ENCODE results near the gene ATMIN. TPM values are rescaled to one million over a fixed set of nuclear protein-coding genes. Genes with fewer than 3 reads are reported as not detected.

The ATMIN gene
- total RNA-seq, 1 experiment from 2014 or later = 28.4 TPM

GRCh38 chr16:81061307-81061640, 25.6 kb downstream of the ATMIN start:
- ATAC-seq (no peak), DNase-seq (ENCODE audit: low read depth, low spot score) (no peak)
- no peaks in the 10 kb centered on the region for H3K4me1 ChIP-seq (ENCODE audit: control insufficient read depth, insufficient read depth, low read length)
- intact Hi-C loops (cut with micrococcal nuclease; ENCODE audit: unreplicated experiment) = no loop called here
- TF ChIP-seq SIN3A (IDR thresholded peaks at IDR 0.05; ENCODE audit: borderline replicate concordance, insufficient read depth, low read depth, low read length) = no peak
- no peak for TF ChIP-seq TCF7L2 (IDR thresholded peaks at IDR 0.05; ENCODE audit: low read depth, low read length)
- TF ChIP-seq, protein P1, sequence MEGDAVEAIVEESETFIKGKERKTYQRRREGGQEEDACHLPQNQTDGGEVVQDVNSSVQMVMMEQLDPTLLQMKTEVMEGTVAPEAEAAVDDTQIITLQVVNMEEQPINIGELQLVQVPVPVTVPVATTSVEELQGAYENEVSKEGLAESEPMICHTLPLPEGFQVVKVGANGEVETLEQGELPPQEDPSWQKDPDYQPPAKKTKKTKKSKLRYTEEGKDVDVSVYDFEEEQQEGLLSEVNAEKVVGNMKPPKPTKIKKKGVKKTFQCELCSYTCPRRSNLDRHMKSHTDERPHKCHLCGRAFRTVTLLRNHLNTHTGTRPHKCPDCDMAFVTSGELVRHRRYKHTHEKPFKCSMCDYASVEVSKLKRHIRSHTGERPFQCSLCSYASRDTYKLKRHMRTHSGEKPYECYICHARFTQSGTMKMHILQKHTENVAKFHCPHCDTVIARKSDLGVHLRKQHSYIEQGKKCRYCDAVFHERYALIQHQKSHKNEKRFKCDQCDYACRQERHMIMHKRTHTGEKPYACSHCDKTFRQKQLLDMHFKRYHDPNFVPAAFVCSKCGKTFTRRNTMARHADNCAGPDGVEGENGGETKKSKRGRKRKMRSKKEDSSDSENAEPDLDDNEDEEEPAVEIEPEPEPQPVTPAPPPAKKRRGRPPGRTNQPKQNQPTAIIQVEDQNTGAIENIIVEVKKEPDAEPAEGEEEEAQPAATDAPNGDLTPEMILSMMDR (IDR thresholded peaks at IDR 0.05) = no peak
- TF ChIP-seq, protein P2, sequence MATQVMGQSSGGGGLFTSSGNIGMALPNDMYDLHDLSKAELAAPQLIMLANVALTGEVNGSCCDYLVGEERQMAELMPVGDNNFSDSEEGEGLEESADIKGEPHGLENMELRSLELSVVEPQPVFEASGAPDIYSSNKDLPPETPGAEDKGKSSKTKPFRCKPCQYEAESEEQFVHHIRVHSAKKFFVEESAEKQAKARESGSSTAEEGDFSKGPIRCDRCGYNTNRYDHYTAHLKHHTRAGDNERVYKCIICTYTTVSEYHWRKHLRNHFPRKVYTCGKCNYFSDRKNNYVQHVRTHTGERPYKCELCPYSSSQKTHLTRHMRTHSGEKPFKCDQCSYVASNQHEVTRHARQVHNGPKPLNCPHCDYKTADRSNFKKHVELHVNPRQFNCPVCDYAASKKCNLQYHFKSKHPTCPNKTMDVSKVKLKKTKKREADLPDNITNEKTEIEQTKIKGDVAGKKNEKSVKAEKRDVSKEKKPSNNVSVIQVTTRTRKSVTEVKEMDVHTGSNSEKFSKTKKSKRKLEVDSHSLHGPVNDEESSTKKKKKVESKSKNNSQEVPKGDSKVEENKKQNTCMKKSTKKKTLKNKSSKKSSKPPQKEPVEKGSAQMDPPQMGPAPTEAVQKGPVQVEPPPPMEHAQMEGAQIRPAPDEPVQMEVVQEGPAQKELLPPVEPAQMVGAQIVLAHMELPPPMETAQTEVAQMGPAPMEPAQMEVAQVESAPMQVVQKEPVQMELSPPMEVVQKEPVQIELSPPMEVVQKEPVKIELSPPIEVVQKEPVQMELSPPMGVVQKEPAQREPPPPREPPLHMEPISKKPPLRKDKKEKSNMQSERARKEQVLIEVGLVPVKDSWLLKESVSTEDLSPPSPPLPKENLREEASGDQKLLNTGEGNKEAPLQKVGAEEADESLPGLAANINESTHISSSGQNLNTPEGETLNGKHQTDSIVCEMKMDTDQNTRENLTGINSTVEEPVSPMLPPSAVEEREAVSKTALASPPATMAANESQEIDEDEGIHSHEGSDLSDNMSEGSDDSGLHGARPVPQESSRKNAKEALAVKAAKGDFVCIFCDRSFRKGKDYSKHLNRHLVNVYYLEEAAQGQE (IDR thresholded peaks at IDR 0.05; ENCODE audit: insufficient read depth in 1 of 2, low read depth in 2 of 2, low read length in 1 of 2) = no peak
- TF ChIP-seq POLR2AphosphoS5 (IDR thresholded peaks at IDR 0.05; ENCODE audit: low read depth, low read length) = no peak
- ChIA-PET CTCF (no interaction called here), POLR2A (no interaction called here)
- no peaks in the 10 kb centered on the region for H3K27me3 ChIP-seq (ENCODE audit: control insufficient read depth, insufficient read depth, low read length)
- H3K27ac ChIP-seq (ENCODE audit: low read length) = no peak overlapping the region
- no peak overlapping the region for H3K4me3 ChIP-seq (ENCODE audit: low read depth in 2 of 2, low read length in 2 of 2)
- H3K9me3 ChIP-seq (ENCODE audit: control insufficient read depth, insufficient read depth, low read depth, low read length) = no peaks in the 10 kb centered on the region
- in situ Hi-C loops (cut with HindIII; ENCODE audit: low pct_unique_long_range_greater_than_20kb, low sequenced_read_pairs) = no loop called here
- no peaks in the 10 kb centered on the region for H3K36me3 ChIP-seq (ENCODE audit: control insufficient read depth, insufficient read depth, low read length)
- no TSS peak for BruUV-seq (replicated peaks)

DNA sequence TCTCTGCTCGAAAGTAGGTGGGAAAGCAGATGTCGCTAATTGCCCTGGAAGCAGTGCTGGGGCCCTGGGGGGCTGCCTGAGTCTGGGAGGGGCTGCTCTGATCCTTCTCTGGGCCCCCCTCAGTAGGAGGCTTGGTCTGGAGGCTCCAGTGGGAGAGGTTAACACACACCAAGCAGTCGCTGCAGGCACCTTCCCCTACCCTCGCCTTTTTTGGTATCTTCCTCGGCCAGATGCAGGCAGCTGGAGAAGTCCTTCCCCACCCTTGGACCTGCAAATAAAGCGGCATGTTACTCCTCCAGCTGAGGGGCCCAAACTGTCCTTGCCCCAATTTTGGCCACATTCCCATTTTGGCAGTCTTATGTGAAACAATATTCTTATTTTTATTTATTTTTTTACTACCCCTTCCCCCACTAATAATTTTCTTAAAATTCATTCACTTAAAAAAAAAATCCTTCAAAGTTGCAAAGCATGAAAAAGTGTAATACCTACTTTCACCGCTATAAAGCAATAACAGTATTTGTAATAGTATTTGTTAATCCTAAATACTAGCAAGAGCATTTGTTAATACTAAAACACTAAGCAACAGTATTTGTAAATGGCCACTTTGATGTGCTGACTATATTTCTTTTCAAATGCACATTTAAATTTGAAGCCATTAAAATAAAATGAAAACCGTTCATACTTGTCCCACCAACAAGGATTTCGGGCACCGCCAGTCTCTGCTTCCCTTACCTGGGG, 26.4 kb downstream of the ATMIN start:
- TF ChIP-seq, protein P2 (IDR thresholded peaks at IDR 0.05; ENCODE audit: insufficient read depth in 1 of 2, low read depth in 2 of 2, low read length in 1 of 2) = no peak
- TF ChIP-seq POLR2AphosphoS5 (IDR thresholded peaks at IDR 0.05; ENCODE audit: low read depth, low read length) (no peak), SIN3A (IDR thresholded peaks at IDR 0.05; ENCODE audit: borderline replicate concordance, insufficient read depth, low read depth, low read length) (no peak), TCF7L2 (IDR thresholded peaks at IDR 0.05; ENCODE audit: low read depth, low read length) (no peak)
- TF ChIP-seq, protein P1 (IDR thresholded peaks at IDR 0.05) = no peak
- BruUV-seq (replicated peaks) = no TSS peak
- Histone ChIP-seq H3K9me3 (ENCODE audit: control insufficient read depth, insufficient read depth, low read depth, low read length) (no peaks in the 10 kb centered on the region), H3K4me1 (ENCODE audit: control insufficient read depth, insufficient read depth, low read length) (no peaks in the 10 kb centered on the region), H3K4me3 (ENCODE audit: low read depth in 2 of 2, low read length in 2 of 2) (no peak overlapping the region), H3K27me3 (ENCODE audit: control insufficient read depth, insufficient read depth, low read length) (no peaks in the 10 kb centered on the region), H3K36me3 (ENCODE audit: control insufficient read depth, insufficient read depth, low read length) (no peaks in the 10 kb centered on the region), H3K27ac (ENCODE audit: low read length) (no peak overlapping the region)
- in situ Hi-C loops (cut with HindIII; ENCODE audit: low pct_unique_long_range_greater_than_20kb, low sequenced_read_pairs) = no loop called here
- intact Hi-C loops (cut with micrococcal nuclease; ENCODE audit: unreplicated experiment) = no loop called here
- POLR2A ChIA-PET = no interaction called here
- ATAC-seq = no peak
- CTCF ChIA-PET = no interaction called here
- DNase-seq (ENCODE audit: low read depth, low spot score) = no peak

Measured in Panc1 (cell line).